GM18526 (cell line): Measurements from ENCODE around the gene EDA.

ENCODE experiments used
- POLR2A ChIP-seq: IDR thresholded peaks from 3 replicates; pipeline ENCODE4 v1.6.1; 2011; ENCODE audit not compliant: insufficient read length; ENCODE audit errors: extremely low read depth

The EDA gene

DNA sequence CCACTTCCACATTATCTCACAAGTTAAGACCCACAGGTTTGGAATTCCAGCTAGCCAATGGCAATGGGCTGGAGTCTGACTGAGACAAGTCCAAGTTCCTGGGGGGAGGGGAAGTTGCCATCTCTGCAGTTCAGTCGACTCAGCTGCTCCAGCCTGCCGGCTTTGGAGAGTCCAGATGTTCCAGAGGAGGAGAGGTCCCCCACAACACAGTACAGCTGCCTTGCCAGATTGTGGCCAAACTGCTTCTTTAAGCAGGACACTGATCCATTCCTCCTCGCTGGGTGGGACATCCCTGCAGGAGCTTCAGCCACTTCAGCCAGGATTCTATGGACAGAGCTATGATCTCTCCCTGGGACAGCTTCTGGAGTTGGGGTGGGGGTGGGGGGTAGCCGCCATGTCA is 199.2 kb downstream of the EDA start:
- no peak for TF ChIP-seq POLR2A

DNA sequence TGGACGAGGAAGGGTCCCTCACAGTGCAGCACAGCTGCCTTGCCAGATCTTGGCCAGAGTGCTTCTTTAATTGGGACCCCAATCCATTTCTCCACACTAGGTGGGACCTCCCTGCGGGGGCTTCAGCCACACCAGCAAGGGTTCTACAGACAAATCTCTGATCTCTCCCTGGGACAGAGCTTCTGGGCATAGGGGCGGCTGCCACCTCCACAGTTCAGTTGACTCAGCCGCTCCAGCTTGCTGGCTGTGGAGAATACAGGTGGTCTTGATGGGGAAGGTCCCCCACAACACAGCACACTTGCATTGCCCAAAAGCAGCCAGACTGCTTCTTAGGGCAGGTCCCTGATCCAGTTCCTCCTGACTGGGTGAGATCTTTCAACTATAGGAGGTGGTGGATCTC is 199.6 kb downstream of the EDA start:
- TF ChIP-seq POLR2A = no peak

DNA sequence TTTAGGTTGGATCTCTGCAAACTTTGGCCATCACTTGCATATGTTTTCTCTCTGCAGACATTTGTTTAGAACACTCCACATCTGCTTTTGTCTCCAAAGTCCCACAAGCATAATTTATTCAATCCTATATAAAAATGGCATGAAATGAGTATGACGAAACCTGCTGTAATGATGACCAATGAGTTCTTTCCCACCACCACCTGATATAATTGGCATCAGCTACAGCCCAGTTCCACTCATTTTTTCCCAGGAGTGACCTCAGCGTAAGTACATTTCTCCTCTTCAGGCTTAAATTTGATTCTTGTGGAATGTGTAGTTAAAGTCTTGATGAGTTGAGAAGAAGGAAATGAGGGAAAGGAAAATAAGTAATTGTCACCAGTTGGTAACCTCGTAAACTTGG is 228.7 kb downstream of the EDA start:
- TF ChIP-seq POLR2A = no peak

DNA sequence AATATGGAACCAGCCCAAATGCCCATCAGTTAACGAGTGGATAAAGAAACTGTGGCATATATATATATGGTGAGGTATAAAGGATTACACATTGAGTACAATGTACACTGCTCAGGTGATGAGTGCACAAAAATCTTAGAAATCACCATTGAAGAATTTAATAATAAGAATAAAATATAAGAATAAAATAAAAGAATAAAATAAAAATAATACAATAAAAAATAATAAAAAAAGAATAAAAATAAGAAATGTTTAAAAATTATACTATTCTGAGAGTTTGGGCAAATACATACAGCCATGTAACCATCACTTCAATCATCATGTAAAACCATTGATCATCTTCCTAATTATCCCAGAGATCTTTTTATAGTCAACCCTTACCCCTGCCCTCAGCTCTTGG is 260.3 kb downstream of the EDA start:
- no peak for TF ChIP-seq POLR2A

DNA sequence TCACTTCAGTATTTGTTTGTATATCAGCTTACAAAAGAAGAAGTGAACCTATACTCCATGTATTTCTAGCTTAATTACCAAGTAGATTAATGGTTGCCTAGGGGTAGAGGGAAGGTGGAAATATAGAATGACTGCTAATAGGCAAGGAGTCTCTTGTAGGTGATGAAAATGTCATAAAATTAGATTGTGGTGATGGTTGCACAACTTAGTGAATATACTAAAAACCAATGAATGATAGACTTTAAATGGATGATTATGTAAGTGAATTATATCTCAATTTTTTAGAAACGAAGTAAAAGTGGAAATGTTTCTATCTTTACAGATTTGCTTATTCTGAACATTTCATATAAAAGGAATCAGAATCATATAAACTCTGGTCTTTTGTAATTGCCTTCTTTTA is 268.3 kb downstream of the EDA start:
- no peak for TF ChIP-seq POLR2A

DNA sequence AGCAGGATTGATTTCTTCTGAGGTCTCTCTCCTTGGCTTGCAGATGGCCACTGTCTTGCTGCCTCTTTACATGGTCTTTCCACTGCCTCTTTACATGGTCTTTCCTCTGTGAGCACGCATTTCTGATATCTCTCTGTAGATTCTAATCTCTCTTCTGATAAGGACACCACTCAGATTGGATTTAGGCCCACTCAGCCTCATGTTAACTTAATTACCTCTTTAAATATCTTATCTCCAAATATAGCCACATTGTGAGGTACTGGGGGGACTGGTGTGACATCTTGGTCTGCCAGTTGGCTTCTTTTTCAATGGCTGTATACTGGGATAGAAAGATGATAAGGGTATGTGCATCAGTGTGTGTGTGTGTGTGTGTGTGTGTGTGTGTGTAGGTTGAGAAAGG is 280.1 kb downstream of the EDA start:
- no peak for TF ChIP-seq POLR2A

DNA sequence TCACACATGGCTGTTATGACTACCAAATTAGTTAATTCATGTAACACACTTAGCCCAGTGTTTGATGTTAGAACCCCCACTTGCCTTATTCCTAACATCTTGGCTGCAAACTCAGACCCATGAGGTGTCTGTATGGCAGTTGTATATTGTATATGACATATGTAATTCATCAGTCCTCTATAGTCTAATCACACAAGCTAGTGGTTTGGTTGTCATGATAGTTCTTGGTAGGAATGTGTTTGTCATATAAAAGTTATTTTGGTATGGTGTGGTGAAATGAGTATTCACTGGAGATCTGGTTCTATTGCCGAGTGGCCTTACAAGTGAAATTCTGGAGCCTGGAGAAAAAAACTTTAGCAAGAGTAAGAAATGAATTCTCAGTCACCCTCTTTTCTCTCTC is 284.6 kb downstream of the EDA start:
- TF ChIP-seq POLR2A = no peak

DNA sequence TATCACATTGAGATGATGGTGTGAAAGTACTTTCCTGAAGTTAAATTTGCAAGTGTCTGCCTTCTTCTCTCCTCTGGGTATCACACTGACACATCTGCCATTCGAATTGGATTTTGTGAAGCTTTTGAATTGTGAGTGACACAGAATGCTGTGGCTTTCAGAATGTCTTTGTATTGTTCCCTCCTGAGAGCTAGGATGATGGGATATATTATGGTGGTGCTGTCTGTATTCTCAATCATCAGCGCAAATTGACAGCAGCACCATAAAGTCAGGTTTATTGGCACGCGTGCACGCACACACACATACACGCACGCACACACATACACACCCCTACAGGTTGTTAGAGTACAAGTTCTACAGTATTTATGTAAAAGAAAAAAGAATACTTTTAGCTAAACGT is 290.5 kb downstream of the EDA start:
- TF ChIP-seq POLR2A = no peak

DNA sequence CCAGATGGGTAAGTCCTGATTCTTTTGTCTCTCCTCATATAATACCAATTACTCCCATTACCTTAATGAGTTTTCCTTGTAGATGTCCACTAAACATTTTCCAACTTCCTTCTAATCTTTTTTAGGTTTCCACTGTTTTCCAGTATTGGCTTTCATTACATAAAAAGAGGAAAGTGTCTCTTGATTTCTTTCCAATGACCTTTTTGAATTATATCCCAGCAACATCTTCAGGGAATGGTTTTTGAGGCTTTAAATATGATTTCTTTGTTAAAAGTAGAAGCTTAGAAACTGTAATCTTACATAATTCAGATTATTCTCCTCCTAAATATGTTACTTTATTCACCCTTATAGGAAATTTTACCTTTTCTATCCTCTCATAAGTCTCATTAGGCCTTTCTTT is 298.9 kb downstream of the EDA start:
- no peak for TF ChIP-seq POLR2A

DNA sequence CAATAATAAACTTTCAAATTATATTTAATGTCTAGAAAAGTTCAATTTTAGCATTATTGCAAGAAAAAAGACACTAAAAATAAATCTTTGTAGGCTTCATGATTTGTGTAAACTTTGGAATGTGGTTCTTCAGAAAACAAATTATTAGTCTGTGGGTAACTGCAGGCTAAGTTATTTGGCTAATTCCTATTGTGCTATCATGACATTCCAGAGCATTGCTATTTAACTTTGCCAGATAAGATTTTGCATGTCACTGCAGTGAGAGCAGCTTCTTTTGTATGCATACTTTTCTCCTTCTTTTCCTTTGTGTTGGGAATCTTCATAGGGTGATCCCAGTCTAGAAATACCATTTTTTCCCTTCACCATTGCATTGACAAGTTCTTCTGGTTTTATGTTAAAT is 303.8 kb downstream of the EDA start:
- no peak for TF ChIP-seq POLR2A

DNA sequence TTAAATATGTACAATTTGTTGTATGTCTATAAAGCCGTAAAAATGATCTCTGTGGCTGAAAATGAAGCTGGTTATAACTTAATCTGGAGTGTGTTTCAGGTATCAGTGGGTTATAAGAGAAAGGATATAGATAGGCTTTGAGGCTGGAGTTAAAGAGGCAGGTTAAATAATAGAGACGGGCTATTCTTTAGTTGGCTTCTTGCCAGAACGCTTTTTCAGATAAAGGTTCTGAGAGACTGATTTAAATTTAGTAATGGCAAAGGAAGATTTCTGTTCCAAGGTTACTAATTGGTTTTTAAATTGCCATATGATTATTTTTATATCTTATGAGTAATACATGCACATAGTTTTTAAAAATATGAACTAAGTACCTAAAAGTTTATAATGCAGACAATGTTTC is 316.4 kb downstream of the EDA start:
- no peak for TF ChIP-seq POLR2A

DNA sequence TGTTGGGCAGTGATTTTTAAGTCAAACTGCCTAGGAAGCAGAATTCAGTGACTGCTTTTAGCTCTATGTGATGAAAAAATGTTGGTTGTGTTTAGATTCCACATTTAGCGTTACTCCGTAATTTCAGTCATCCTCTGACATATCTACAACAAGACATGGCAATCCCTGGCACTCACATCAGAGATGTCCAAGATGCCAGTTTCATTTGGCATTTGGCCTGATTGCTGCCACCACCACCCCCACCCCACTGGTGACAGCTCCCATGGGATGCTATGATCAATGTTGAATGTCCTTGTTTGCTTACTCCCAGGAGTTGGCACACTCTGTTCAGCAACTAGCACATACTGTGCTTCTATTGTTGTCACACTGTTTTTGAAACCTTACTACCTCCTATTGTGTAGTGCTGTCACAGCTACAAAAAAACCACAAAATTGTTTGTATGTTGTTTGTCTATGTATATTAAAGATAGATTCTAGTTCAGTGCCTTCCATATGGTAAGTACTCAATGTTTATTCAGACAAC is 332.4 kb downstream of the EDA start:
- TF ChIP-seq POLR2A = no peak

DNA sequence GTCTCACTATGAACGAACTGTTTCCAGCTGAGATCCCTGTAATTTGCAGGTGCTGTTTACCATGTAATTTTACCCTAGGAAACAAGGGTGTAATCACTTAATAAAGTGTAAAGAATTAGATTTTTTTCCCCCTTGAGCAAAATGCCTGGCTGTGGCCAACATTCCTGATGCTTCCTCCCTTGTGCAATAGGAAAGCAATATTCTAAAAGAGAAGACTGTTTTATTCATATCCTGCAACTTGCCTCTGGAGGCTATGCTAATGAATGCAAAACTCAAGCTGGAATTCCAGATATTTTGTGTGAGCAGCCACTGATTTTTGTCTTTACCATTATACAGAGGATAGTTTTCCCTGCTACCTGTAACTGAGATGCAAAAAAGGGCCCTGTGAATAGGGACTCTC is 335.8 kb downstream of the EDA start:
- TF ChIP-seq POLR2A = no peak

DNA sequence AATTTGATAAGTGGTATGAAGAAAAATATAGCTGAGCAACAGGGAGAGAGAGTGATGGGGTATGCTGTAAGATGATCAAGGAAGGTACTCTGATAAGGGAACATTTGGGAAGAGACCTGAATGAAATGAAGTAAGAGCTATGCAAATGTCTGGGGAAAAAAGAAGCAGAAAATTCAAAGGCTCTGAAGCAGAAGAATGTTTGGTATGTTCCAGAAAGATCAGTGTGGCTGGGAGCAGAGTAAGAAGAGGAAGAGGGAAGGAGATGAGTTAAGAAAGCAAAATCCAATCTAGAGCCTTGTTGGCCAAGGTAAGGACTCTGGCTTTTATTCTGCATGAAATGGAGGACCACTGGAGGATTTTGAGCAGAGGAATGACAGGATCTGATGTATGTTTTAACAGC is 343.8 kb downstream of the EDA start:
- TF ChIP-seq POLR2A = no peak

DNA sequence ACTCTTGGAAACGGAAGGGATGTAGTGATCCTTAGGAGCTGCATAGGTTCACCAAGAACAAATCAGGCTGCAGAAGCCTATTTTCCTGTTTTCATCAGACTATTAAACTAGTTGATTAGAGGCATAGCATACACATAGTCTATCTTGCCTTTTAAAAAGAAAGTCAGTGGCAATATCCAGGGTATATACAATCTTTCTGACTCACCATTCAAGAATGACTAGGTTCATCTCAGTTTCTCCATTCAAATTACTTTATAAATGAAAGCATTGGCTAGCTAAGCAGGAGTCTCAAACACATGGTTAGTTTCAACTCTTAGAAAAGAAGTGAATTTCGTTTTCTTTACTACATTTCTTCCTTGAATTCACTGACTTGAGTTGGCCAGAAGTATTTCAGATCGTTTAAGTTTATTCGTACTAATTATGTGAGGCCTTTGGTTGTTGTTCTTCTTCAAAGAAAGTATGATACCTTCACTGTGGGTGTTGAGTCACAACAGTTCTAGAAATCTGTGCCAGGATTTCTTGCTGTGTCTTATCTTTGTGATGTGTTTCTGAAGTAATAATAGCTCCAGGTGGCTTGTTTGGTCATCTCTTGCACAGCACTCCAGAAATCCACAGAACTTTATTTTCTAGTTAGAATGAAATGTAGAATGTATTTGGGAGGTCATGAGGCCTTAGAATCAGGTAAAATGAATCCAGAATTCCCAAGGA is 345.6 kb downstream of the EDA start:
- TF ChIP-seq POLR2A = no peak

DNA sequence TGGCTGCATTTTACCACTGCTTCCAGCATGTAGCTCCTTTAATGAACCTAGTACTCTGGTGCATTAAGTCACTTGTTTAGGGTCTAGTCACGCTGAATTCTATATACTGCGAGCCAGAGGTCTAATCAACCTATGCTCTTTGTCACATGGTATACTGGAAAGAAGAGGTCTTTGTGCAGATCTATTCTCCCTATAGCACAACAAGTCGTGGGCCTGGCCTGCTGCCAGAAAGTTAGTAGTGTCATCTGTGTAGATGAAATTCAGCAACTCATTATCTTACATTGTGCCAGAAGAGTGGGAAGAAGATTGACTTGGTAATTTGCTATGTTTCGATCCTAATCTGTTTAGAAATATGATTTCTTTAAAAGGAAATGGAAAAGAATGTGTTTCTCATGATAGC is 353.0 kb downstream of the EDA start:
- no peak for TF ChIP-seq POLR2A

DNA sequence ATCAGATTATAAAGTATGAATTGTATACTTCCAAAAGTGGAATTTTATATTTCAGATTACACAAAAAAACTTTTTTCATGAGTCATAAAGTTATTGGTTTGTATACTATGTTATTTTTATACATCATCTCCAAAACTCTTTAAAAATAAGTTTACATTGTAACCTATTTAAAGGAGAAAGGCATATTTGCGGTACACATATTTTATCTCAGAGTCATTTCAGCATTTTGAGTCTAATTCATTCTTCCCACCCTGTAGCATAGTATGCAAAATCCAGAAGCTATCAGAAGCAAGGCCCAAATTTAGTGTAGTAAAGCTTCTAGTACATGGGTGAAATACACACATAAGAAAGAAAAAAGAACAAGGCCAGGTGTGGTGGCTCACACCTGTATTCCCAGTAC is 353.5 kb downstream of the EDA start:
- no peak for TF ChIP-seq POLR2A

DNA sequence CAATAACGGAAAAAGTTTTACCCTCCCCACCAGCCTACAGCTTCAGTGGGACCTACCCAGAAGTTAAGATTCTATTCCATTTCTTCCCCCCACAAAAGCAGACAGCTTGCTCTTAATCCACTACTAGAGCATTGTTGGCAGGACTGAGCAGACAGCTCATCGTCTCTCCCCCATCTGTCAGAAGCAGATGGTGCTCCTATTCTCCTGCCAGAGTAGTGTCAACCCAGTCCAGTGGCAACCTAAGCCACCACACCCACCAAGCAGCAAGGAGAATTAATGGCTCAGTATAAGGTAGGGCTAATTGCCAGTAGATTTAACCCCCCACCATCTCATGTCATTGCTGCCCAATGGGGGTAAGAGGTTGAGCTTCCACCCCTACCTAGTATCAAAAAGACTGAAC is 371.8 kb downstream of the EDA start:
- TF ChIP-seq POLR2A = no peak

DNA sequence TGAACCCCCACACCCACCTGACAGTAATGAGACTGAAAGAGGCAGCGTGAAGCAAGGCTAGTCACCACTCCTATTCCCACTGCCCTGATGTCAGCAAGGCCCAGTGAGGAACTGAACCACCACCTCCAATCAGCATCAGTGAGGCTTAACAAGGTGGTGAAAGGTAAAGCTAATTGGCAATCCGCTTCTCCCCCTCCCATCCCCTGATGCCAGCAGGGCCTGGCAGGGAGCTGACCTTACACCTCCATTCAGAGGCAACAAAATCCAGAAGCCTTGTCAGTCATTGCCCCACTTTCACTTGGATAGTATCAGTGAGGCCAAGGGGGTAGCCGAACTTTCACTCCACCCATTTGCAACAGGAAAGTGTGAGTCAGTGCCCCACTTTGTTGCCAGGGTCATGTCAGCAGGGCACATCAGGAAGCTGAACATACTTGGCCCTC is 373.1 kb downstream of the EDA start:
- TF ChIP-seq POLR2A = no peak
